ENCODE data around the gene EGFL7.

EGFL7 gene

DNA sequence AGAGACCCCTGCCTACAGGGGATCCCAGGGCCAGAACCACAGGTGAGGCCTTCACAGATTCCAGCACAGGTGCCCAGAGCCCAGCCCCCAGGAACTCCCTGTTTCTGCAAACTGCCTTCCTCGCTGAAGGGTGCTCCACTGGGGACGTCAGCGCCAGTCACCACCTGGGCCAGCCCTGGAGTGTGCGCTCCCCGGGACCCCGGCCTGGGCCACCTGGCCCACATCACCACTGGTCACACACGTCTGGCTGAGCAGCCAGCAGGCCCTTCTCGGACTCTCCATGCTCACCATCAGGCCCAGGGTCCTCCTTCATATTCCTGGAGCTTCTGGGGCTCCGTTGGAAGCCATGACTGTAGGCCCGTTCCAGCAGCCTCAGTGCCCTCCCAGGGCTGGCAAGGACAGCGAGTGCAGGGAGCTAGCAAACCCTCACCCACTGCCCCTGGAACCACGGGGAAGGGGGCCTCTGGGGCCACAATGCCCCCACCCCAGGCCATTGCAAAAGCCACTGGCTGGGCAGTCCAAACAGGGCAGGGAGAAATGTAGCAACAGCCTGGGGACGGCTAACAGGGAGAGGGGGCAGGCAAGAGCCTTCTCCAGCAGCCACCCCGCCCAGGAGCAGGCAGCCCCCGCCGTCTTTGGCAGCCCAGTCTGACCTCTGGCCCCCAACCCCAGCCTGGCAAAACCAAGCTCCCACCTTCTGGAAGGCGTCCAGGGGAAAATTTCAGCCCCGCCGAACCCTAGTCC, 23.2 kb downstream of the EGFL7 start:
- DNase-seq (ENCODE audit: low spot score) = no peak

DNA sequence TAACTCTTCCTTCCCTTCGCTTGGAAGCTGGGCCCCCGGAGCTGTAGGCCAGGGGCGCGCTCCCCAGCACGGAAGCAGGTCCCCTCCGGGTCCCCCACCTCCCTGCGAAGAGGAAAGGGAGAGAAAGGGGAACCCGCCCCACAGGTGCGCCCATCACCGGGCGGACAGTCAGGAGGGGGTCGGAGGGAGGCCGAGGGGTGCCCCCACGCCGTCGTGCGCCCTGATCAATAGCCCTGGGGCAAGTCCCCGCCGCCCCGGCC, 23.7 kb downstream of the EGFL7 start:
- DNase-seq (ENCODE audit: low spot score) = no peak

- DNase-seq (ENCODE audit: low spot score) = peak; percentile 54
Observed at GRCh38 chr9:136686794-136687711, 24.3 kb downstream of the EGFL7 start, which contains the start of gene AGPAT2. Gene AGPAT2 (minus strand): TSS chr9:136687457. CDS start chr9:136687357, 100 bp downstream.

DNA sequence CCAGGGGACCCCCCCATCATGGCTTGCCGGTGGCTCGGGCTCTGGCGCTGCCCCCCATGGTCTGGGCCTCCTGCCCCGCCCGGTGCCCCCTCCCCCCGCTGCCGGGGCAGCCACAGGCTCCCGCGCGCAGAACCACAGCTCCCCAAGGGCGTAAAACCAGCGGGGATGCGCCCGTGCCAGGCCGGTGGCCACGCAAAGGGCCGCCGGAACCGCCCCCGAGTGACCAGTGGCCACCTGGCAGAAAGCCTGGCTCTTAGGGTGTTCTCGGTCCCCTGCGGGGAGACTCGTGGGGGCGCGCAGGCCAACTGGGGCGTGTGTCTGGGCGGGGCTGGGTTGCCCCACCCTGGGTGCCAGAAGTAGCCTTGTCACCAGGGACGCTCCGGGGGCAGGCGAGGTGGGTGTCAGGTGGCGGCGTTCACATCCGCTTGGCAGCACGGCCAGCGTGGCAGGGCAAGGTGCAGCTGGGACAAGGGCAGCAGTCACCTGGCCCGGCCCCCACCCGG, 25.1 kb downstream of the EGFL7 start:
- no peak for DNase-seq (ENCODE audit: low spot score)

DNA sequence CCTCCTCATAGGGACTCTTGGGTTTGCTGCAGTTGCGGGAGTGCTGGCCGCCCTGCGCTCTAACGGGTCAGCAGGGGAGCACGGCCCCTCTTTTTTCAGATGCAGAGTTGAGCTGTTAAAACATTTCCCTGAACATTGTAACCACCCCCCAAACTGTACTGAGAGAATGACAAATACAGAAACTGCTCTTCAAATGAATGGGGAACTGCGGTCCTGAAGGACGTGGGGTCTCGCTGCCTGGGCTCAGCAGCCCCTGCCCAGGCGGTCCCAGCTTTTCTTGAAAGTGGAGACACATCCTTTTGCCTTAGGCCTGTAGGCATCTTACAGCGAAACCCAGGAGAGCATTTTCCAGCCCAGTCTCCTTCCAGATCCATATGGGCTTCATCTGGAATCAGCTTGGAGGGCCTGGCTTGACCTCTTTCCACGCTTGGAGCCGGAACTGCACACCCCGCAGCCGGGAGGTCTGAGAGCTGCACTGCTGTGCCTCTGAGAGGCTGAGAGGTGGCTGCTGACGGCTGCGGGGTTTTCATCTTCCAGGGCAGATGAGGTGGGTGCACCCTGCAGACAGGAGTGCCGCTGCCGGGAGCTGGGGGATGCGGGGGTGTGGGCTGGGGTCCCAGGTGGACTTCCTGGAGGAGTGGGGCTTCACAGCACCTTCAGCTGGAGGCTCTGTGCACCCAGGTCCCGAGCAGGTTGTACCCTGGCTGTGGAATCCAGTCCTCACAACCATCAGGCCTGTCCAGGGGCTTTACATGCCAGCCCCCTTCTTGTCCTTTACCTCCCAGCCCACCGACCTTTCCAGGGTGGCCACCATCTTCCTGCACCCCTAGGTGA, 25.8 kb downstream of the EGFL7 start:
- DNase-seq (ENCODE audit: low spot score) = no peak

DNA sequence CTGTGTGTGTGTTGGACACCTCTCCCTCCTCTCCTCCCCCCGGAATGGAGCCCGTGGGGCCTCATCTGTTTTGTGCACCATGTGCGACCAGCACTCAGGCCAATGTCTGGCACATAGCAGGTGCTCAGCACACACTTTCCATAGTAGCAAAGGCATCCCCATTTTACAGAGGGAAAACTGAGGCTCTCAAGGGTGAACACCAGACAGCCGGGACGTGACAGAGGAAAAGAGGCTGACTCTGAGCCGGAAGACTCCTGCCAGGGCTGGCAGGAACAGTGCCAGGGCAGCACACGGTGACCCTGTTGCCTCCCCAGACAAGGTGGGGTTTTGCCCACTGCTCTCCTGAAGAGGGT, 26.4 kb downstream of the EGFL7 start:
- no peak for DNase-seq (ENCODE audit: low spot score)

- DNase-seq (ENCODE audit: low spot score) = no peak
Observed at GRCh38 chr9:136690104-136690805, 27.5 kb downstream of the EGFL7 start.

- DNase-seq (ENCODE audit: low spot score) = no peak
Observed at GRCh38 chr9:136690806-136691261, 28.1 kb downstream of the EGFL7 start.

- DNase-seq (ENCODE audit: low spot score) = no peak
Observed at GRCh38 chr9:136691316-136692184, 28.8 kb downstream of the EGFL7 start.

DNA sequence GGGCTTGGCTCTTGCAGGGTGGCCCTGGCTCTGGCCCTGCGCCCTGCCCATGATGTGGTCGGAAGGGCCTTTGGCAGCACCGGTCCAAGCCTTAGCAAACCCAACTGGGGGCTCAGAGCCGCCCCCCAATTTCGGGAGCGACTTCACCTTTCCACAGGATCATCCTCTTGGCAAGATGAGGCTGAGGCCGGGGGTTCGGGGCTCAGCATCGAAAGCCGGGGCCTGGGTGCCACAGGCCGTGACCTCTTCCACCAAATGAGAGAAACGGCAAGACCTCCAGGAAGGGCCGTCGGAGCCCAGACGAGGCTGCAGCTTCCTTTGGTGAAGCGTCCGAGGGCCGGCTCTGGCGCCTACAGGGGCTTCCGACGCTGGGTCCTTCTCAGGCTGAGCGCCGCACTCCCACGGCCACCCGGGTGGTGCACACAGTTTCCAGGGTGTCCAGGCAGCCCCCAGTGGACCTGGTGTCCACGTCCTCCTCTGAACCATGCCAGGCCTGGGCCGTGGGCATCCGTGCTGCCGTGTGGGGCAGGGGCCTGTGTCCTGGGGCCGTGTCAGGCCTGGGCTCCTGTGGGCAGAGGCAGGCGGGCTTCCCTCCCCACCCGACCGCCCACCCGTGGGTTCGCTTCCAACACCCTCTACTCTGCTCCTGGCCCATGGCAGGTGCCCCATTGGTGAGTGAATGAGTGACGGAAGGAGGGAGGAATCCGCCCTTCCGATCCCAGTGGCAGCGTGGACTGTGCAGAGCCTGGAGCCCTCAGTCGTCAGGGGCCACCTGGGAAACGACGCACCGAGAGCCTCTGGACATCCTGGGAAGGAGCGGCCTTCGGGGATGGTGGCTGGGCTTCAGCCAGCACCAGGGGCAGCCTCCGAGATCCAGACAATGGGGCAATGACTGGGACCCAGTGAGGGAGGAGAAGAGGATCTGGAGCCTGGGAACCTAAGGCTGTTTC, 29.7 kb downstream of the EGFL7 start:
- DNase-seq (ENCODE audit: low spot score) = no peak

DNA sequence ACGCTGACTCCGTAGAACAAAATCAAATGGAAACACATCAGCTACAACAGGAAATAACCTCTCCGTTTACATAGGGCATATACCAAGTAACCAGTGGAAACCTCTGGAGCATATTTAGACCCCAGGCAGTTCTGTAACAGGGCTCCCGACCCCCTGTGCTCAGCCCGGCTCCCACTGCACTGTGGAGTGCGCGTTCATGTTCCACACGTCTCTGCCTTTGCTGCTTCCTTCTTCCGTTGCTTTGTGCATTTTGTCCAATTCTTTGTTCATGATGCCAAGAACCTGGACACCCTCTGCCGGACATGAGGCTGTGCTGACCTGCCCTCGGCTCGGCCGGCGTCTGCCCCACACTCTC, 30.4 kb downstream of the EGFL7 start:
- DNase-seq (ENCODE audit: low spot score) = no peak

- DNase-seq (ENCODE audit: low spot score) = no peak
Observed at GRCh38 chr9:136693490-136694162, 30.9 kb downstream of the EGFL7 start.

DNA sequence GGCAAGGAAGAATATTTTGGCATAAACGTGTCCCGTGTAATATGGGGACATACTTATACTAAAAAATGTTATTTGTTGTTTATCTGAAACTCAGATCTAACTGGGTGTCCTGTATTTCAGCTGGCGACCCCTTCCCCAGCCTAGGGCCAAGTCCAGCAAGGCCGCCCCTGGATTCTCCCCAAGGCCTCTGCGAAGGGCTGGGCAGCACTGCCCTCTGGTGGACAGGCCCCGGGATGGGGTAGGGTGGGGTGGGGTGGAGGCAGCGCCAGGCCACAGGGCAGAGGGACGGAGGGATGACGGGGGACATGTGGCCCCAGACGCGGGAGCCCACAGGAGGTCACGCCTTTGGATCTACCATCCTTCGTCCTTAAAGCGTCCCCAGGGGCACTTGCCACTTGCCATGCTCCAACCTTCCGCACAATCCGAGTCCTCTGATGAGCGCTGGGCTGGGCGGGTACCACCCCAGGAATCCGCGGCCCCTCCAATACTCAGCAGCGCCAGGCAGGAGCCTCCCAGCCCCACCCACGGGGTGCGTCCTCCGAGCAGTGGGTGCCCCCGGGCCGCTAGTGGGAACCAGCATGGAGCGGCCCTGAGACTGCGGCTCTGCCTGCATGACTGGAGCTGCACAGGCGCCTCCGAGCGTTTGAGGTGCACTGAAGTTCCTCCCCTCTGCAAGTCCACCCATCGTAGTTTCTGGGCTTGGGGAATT, 31.6 kb downstream of the EGFL7 start:
- peak; percentile 25 for DNase-seq (ENCODE audit: low spot score)

GRCh38 chr9:136694872-136695247, 32.1 kb downstream of the EGFL7 start:
- DNase-seq (ENCODE audit: low spot score) = no peak

- no peak for DNase-seq (ENCODE audit: low spot score)
Observed at GRCh38 chr9:136695435-136695895, 32.7 kb downstream of the EGFL7 start.

GRCh38 chr9:136695955-136696354, 33.2 kb downstream of the EGFL7 start:
- no peak for DNase-seq (ENCODE audit: low spot score)

GRCh38 chr9:136696502-136696901, 33.8 kb downstream of the EGFL7 start:
- no peak for DNase-seq (ENCODE audit: low spot score)

DNA sequence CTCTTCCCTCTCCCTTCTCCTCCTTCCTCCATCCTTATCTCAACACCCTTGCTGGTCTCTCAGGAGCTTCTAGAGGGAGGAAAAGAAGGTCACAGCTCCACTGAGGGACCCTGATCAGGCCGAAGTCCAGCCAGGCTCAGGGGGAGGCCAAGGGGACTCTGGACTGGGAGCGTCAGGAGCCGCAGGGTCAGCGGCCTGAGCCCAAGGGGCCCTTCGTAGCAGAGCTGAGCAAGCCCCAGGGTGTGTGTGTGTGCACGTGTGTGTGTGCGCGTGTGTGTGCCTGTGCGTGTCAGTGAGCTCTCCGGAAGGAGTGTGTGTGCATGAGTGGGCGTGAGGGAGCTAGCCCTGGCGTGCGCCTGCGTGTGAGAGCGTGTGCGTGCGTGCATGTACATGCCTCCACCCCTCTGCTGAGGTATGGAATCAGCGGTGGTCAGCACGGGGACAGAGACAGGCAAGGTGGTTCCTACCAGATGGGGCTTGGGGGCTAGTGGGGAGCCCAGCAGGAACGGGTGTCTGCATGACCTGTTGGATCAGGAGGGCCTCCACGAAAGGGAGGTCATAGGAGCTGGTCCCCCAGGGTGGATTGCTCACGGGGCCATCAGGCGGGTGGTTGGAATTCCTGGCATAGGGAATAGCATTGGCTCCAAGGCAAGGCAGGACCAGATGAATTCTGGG, 34.6 kb downstream of the EGFL7 start:
- no peak for DNase-seq (ENCODE audit: low spot score)
